Pancreas (tissue), 10 donors: ENCODE data around the gene SND1. TPM values are rescaled to one million over a fixed set of nuclear protein-coding genes. Genes with fewer than 3 reads are reported as not detected.

Source experiments
- ATAC-seq, 4 donors: fragments of 200-7000 bp; cut with Tn5 transposase; one replicate each; pipeline versions ENCODE4 v1.8.0 to v1.9.1; 2020; ENCODE audit warnings: mild to moderate bottlenecking in 4 of 4, moderate library complexity in 4 of 4
- DNase-seq, 6 donors: peaks; one replicate each; pipeline ENCODE4 v3.0.0-alpha.2; 2020
- FAIRE-seq: peaks from 2 replicates; lab custom pipeline; 2012; peaks lifted over from hg19 to GRCh38; lab: Jason Lieb, UNC
- H3K27ac ChIP-seq, 4 donors: fragments of 200-600 bp; sonication (generic); 1 replicate in 3 of 4; 2 replicates in 1 of 4; pipeline versions ENCODE4 v1.5.0 to v1.8.0; 2020
- H3K27me3 ChIP-seq, 4 donors: fragments of 200-600 bp; one replicate each; pipeline ENCODE4 v1.8.0; 2021
- H3K36me3 ChIP-seq, 3 donors: fragments of 200-600 bp; sonication (generic) in 1 of 3; one replicate each; pipeline versions ENCODE4 v1.5.0 to v1.8.0; 2020 to 2021
- H3K4me1 ChIP-seq, 3 donors: fragments of 200-600 bp; one replicate each; pipeline ENCODE4 v1.8.0; 2021
- H3K4me3 ChIP-seq, 4 donors: fragments of 200-600 bp; sonication (generic) in 2 of 4; one replicate each; pipeline versions ENCODE4 v1.5.0 to v1.8.0; 2020 to 2021
- H3K9me3 ChIP-seq, 4 donors: fragments of 200-600 bp; one replicate each; pipeline ENCODE4 v1.8.0; 2021
- CTCF ChIP-seq, 4 donors: fragments of 200-600 bp; sonication (generic) in 3 of 4; IDR thresholded peaks; one replicate each; pipeline versions ENCODE4 v1.5.0 to v1.8.0; 2021; ENCODE audit warnings: antibody characterized with exemption in 4 of 4
- WGBS, 2 donors: extraction: QIAGEN DNeasy Blood & Tissue Kit; methylation state at CpG; one replicate each; pipeline ENCODE4 v1.1.7; 2013; 5-methylcytosine and 5-hydroxymethylcytosine counted together
- intact Hi-C, 3 donors: fragments of 100-400 bp; cut with DNase I; formaldehyde crosslinking; loops; one replicate each; pipeline versions ENCODE4 v1.11.1 to v1.14.2; 2022
- polyA plus RNA-seq, 2 donors: library from polyadenylated mRNA; stranded (reverse); fragments of 200-250 nt; gene quantifications; one replicate each; pipeline ENCODE4 v1.2.3, GENCODE V29; 2013
- total RNA-seq, 6 donors: library from RNA; stranded (reverse); fragmentation: NEBNext Ultra II Directional in 4 of 6; extraction: Animal tissue kit (Norgen Biotek cat#: 25700) in 4 of 6; gene quantifications; one replicate each; pipeline versions ENCODE4 v1.2.1 to v1.2.4, GENCODE V29; 2021 to 2023
- donor health status: healthy with polysubstance abuse.
- donor health status: DM: no; HTN: no; CAD: no; lungs with moderate emphysema.
- donor health status: DM: no; HTN: no; CAD: no.
- donor health status: control.
- donor health status: control.
- donor health status: Bipolar disorder and iron deficiency.
- donor health status: DM: yes; HTN: yes; CAD: no.
- donor health status: DM: no; HTN: no; CAD: no.
- donor health status: DM: no; HTN: no; CAD: no.
- donor health status: DM: yes; HTN: yes; CAD: no.

SND1 gene
- total and polyA plus RNA-seq, 8 donors = 84.1 to 308 (median 225) TPM

- Histone ChIP-seq H3K4me3 (no peak overlapping the region), H3K27me3 (no peaks in the 10 kb centered on the region), H3K27ac (no peak overlapping the region), H3K9me3 (no peaks in the 10 kb centered on the region), H3K36me3 (no peaks in the 10 kb centered on the region), H3K4me1 (no peaks in the 10 kb centered on the region)
- WGBS, 2 donors = 81 to 86% methylated on average over 4 of the region's 4 CpGs
- no peak for TF ChIP-seq CTCF (IDR thresholded peaks at IDR 0.05)
- no peak for FAIRE-seq
- ATAC-seq = peak in 1 of 4 donors; percentile 22
- intact Hi-C loops = no loop called here
- no peak for DNase-seq
Measured at GRCh38 chr7:128039544-128039953, 387.6 kb downstream of the SND1 start.

GRCh38 chr7:128040205-128040604 lies 388.2 kb downstream of the SND1 start:
- Histone ChIP-seq H3K36me3 (no peaks in the 10 kb centered on the region), H3K27me3 (no peaks in the 10 kb centered on the region), H3K4me1 (no peaks in the 10 kb centered on the region), H3K4me3 (no peak overlapping the region), H3K27ac (no peak overlapping the region), H3K9me3 (no peaks in the 10 kb centered on the region)
- intact Hi-C loops = no loop called here
- DNase-seq (no peak), ATAC-seq (no peak), FAIRE-seq (no peak)
- TF ChIP-seq CTCF (IDR thresholded peaks at IDR 0.05) = no peak
- 72 to 77% methylated on average over 3 of the region's 3 CpGs for WGBS, 2 donors

GRCh38 chr7:128041203-128041602 lies 389.2 kb downstream of the SND1 start:
- WGBS, 2 donors = 73 to 83% methylated on average over 7 of the region's 7 CpGs

GRCh38 chr7:128042012-128042411 lies 390.0 kb downstream of the SND1 start:
- H3K4me1 ChIP-seq = no peaks in the 10 kb centered on the region
- H3K9me3 ChIP-seq = no peaks in the 10 kb centered on the region
- H3K4me3 ChIP-seq = no peak overlapping the region
- WGBS, 2 donors = 79 to 83% methylated on average over 2 of the region's 2 CpGs
- no peak for TF ChIP-seq CTCF (IDR thresholded peaks at IDR 0.05)
- no peak for DNase-seq
- FAIRE-seq = no peak
- no peaks in the 10 kb centered on the region for H3K36me3 ChIP-seq
- no peak for ATAC-seq
- H3K27ac ChIP-seq = no peak overlapping the region
- H3K27me3 ChIP-seq = no peaks in the 10 kb centered on the region
- intact Hi-C loops = no loop called here

More at GRCh38 chr7:128041203-128041602, 389.2 kb downstream of the SND1 start:
- no peak for TF ChIP-seq CTCF (IDR thresholded peaks at IDR 0.05)
- no peak overlapping the region for H3K4me3 ChIP-seq
- DNase-seq = no peak
- ATAC-seq = peak in 2 of 4 donors; percentile 29 to 34
- H3K36me3 ChIP-seq = no peaks in the 10 kb centered on the region
- no peaks in the 10 kb centered on the region for H3K9me3 ChIP-seq
- no peaks in the 10 kb centered on the region for H3K4me1 ChIP-seq
- no peaks in the 10 kb centered on the region for H3K27me3 ChIP-seq
- FAIRE-seq = no peak
- intact Hi-C loops = no loop called here
- H3K27ac ChIP-seq = no peak overlapping the region

- H3K9me3 ChIP-seq = no peaks in the 10 kb centered on the region
- H3K36me3 ChIP-seq = no peaks in the 10 kb centered on the region
- no peaks in the 10 kb centered on the region for H3K4me1 ChIP-seq
- H3K4me3 ChIP-seq = no peak overlapping the region
- TF ChIP-seq CTCF (IDR thresholded peaks at IDR 0.05) = no peak
- no peaks in the 10 kb centered on the region for H3K27me3 ChIP-seq
- no peak for FAIRE-seq
- intact Hi-C loops = no loop called here
- no peak for ATAC-seq
- H3K27ac ChIP-seq = no peak overlapping the region
- 88 to 92% methylated on average over 5 of the region's 5 CpGs for WGBS, 2 donors
- no peak for DNase-seq
Measured at GRCh38 chr7:128044064-128044463, 392.1 kb downstream of the SND1 start.
